K562 (cell line): ENCODE data around the gene AFDN. TPM values are rescaled to one million over a fixed set of nuclear protein-coding genes. Genes with fewer than 3 reads are reported as not detected.

Experiments
- CLOCK ChIP-seq: fragments of 250-450 bp; sonication (Bioruptor Pico); IDR thresholded peaks from 2 replicates; pipeline ENCODE4 v1.4.0; 2020; ENCODE audit warnings: mild to moderate bottlenecking, moderate library complexity, borderline replicate concordance
- FOXJ3 ChIP-seq: sonication (generic); formaldehyde crosslinking; IDR thresholded peaks from 2 replicates; pipeline ENCODE4 v1.4.0; 2020; ENCODE audit warnings: mild to moderate bottlenecking, missing genetic modification reagents
- MCM7 ChIP-seq, 2 experiments: fragments of 450-650 bp; IDR thresholded peaks; 2 replicates each; pipeline ENCODE4 v1.6.1; 2016 to 2018
- MGA ChIP-seq: fragments of 450-650 bp; IDR thresholded peaks from 2 replicates; pipeline ENCODE4 v1.6.1; 2016; ENCODE audit warnings: mild to moderate bottlenecking, moderate library complexity
- MITF ChIP-seq: IDR thresholded peaks from 2 replicates; pipeline ENCODE4 v1.6.1; 2014; ENCODE audit warnings: antibody characterized with exemption
- POLR2G ChIP-seq: fragments of 200-400 bp; formaldehyde crosslinking; IDR thresholded peaks from 2 replicates; pipeline ENCODE4 v1.6.1; 2017; ENCODE audit warnings: low read depth, mild to moderate bottlenecking, antibody characterized with exemption, low read length, moderate library complexity
- RUNX1 ChIP-seq: sonication (generic); IDR thresholded peaks from 2 replicates; pipeline ENCODE4 v1.6.1; 2016; ENCODE audit warnings: antibody characterized with exemption, low read depth
- U2AF1 ChIP-seq: fragments of 200-400 bp; formaldehyde crosslinking; optimal IDR thresholded peaks from 2 replicates; pipeline ENCODE3; 2017; ENCODE audit warnings: mild to moderate bottlenecking, low read depth, low read length, moderate library complexity
- ZC3H11A ChIP-seq: IDR thresholded peaks from 2 replicates; pipeline ENCODE4 v1.6.1; 2012; ENCODE audit warnings: low read depth, low read length, improper control_type of control experiment
- polyA plus RNA-seq, 8 experiments: library from polyadenylated mRNA; depleted of rRNA in 4 of 8; stranded (reverse) in 5 of 8; unstranded in 3 of 8; fragments of >200 nt; fragmentation: Nextera tagmentation in 2 of 8; fragmentation: Illumina TruSeq in 1 of 8; extraction: Ambion mirVana in 2 of 8; extraction: Trizol in 1 of 8; gene quantifications; 2 replicates each; pipeline versions ENCODE4 v1.2.1 to v1.2.3, GENCODE V29; 2011 to 2014; ENCODE audit warnings: inconsistent platforms in 1 of 8, missing spikeins in 1 of 8
- total RNA-seq, 7 experiments: library from RNA; depleted of rRNA in 6 of 7; stranded (reverse); fragments of >200 nt in 6 of 7; fragmentation: Illumina TruSeq in 2 of 7; extraction: Trizol in 2 of 7; gene quantifications; 2 replicates each; pipeline versions ENCODE4 v1.2.1 to v1.2.3, GENCODE V29; 2011 to 2021; ENCODE audit warnings: low replicate concordance in 1 of 7

AFDN gene
- total and polyA plus RNA-seq, 9 of the 15 experiments (the other 6 are each of a cell fraction or from before 2014, with no cell fraction given) = 7.2 to 129 (median 105) TPM

GRCh38 chr6:167825332-167826229 is 1.1 kb upstream of the AFDN start (continued):
- TF ChIP-seq CLOCK (CRISPR knock-in tag) (no peak), MGA (peak; percentile 74), MITF (no peak), U2AF1 (no peak), POLR2G (peak; percentile 66), MCM7 (IDR thresholded peaks at IDR 0.05) (no peak), FOXJ3 (CRISPR knock-in tag) (no peak), ZC3H11A (no peak), RUNX1 (no peak)
